ENCODE measurements around the gene AHCY. TPM values are rescaled to one million over a fixed set of nuclear protein-coding genes. Genes with fewer than 3 reads are reported as not detected.

The AHCY gene
- total RNA-seq, 1 experiment from 2014 or later = 320 TPM

GRCh38 chr20:34240121-34240520, 63.0 kb downstream of the AHCY start:
- DNase-seq (ENCODE audit: low spot score) = no peak
- in situ Hi-C loops (cut with HindIII; ENCODE audit: low sequenced_read_pairs) = no loop called here

- DNase-seq (ENCODE audit: low spot score) = no peak
- in situ Hi-C loops (cut with HindIII; ENCODE audit: low sequenced_read_pairs) = no loop called here
Measured at GRCh38 chr20:34237942-34238341, 65.2 kb downstream of the AHCY start.

DNA sequence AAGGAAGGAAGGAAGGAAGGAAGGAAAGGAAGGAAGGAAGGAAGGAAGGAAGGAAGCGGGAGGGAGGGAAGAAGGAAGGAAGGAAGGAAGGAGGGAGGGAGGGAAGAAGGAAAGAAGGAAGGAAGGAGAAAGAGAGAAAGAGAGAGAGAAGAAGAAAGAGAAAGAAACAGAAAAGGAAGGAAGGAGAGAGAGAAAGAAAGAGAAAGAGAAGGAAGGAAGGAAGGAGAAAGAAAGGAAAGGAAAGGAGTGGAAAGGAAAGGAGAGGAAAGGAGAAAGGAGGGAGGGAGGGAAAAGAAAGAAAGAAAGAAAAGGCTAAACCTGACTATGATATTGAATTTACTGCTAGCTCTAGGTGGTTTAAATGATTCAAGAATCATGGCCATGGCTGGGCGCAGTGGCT, 67.3 kb downstream of the AHCY start:
- in situ Hi-C loops (cut with HindIII; ENCODE audit: low sequenced_read_pairs) = no loop called here
- DNase-seq (ENCODE audit: low spot score) = no peak

DNA sequence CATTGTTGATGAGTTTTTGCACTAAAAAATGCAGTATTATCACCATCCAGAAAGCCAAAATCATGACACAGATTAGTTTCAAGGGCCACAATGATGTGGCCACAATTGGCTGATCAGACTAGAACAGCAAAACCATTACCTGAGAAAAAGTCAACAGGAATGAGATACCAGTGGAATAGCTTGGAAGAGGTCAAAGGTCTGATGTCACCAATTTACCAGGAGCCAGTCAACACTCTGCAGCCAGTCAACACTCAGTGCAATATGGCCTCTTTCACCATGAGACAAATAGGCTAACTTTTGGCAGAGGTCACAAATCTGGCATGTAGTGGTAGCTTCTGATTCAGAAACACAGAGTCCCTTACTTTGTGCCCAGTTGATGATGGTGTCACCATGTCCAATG, 69.5 kb downstream of the AHCY start:
- in situ Hi-C loops (cut with HindIII; ENCODE audit: low sequenced_read_pairs) = no loop called here
- DNase-seq (ENCODE audit: low spot score) = no peak

DNA sequence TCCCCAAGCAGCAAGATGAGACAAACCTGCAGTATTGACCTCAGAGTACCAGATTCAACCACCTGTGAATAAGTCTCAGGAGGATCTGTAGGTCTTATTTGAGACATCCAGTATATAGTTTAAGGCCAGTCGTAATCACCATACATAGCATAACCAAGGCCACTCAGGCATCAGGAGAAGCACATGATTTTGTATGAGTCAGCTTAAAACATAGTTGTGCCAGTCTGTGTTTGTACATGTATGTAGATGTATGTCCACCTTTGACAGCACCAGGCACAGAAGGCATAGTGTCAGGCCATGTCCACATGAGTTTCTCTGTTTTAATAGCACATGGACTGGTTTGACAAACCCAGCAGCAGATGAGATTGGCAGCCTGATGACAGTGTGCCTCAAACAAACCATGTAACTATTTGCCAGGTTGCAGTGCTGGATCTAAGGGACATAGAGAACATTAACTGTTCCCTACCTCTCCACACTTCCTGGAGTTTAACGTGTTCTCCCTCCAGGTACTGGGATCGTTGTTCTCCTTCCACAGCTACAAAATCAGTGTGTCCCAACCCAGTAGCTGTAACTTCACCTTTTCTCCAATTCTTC, 70.6 kb downstream of the AHCY start:
- in situ Hi-C loops (cut with HindIII; ENCODE audit: low sequenced_read_pairs) = no loop called here
- no peak for DNase-seq (ENCODE audit: low spot score)

DNA sequence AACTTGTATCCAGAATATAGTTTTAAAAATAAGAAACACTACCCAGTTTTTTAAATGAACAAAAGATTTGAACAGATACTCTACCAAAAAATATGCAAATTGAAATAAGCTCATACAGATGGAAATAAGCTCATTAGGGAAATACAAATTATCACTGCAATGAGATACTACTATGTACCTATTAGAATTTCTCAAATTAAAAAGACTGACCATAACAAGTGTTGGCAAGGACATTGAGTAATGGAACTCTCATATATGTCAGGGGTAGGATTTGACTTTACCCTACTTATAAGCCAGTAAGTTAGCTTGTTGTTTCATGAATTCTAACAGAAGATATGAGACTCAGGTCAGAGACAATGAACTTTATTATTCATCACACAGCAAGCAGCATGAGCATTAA, 71.5 kb downstream of the AHCY start:
- no peak for DNase-seq (ENCODE audit: low spot score)
- in situ Hi-C loops (cut with HindIII; ENCODE audit: low sequenced_read_pairs) = no loop called here

Other genes starting within 250 kb of the AHCY start
- gene EIF2S2, start 191.1 kb downstream of the AHCY start, total RNA-seq (2014; rRNA removed; shearing (Covaris generic)) = 158 and 221 TPM in 2 replicates
- not detected in 2 replicates for gene ASIP, start 61.9 kb downstream of the AHCY start, total RNA-seq (2014; rRNA removed; shearing (Covaris generic))
- gene ITCH, start 59.9 kb upstream of the AHCY start, total RNA-seq (2014; rRNA removed; shearing (Covaris generic)) = 33.2 and 34.8 TPM in 2 replicates
- 58.9 and 82.5 TPM in 2 replicates for gene DYNLRB1, start 213.1 kb upstream of the AHCY start, total RNA-seq (2014; rRNA removed; shearing (Covaris generic))